NCI-H187 treated with DMSO at 0.1 percent for 48 hours (cell line): ENCODE data around the gene ZNF629.
"Not testable (repeated sequence)": the region's sequence is repeated elsewhere in the genome, so short reads cannot be mapped to it uniquely, and the experiment has no call there.

Experiments used
- DNase-seq: peaks from one replicate; lab custom pipeline; 2025; lab: John Stamatoyannopoulos, UW

The ZNF629 gene

DNA sequence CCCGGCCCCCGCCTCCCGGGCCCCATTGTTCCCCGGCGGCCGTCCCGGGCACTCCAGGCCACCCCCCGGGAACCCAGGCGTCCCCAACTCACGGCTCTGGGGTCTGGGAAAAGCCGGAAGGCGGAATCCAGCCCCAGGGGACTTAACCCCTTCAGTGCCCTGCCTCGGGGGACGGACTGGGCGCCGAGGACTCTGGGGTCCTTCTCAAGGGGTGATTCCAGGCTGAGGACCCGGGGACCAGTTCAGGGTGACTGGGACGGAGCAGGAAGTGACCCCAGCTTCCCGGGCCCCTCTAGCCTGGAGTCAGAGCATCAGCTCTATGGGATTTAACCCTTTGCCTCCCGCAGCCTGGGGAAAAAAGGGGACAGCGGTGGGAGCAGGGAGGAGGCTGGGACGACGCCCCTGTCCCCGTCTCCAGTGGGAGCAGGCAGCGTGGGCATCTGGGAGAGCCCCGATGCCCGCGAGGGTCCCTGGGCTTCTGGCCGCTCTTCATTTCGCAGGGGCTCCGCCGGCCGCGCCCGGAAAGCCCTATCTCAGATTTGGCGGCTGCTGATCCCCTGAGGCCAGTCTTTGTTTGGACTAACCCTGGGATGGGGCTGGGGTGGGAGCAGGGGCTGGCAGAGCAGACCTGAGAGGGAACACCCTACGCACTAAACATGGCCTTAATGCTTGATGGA is at the start of gene ZNF629:
Gene ZNF629, minus strand, starts transcription at position 270 of the 677 bp plus-strand sequence. CDS start 2,723 bp downstream, outside the sequence.
- DNase-seq = no peak

DNA sequence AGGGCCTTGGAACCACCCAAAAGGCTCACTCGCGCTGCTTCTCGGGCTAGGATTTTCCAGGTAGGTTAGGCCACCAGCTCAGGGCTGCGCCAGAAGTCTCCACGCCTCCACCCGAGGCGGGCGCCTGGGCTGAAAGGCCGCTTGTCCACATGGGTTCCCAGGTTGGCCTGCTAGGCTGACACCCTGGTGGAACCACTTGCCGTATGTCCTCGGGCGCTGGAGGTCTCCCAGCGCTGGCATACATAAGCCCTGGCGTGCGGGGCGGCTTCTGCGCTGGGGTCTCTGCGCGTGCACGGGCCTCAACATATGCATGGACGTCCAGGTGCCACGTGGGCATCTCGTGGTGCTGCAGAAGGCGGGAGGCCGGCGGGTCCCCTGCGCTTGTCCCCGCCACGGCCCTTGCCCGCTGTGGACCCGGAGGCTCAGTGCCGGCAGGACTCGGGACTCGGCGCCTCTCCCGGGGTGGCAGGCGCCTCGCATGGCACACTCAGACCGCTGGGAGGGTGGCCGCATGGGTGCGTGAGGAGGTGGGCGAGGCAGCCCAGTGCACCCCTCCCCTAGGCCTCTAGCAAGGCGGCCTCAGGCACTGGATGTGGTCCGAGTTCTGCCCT is 47.2 kb upstream of the ZNF629 start:
- no peak for DNase-seq

DNA sequence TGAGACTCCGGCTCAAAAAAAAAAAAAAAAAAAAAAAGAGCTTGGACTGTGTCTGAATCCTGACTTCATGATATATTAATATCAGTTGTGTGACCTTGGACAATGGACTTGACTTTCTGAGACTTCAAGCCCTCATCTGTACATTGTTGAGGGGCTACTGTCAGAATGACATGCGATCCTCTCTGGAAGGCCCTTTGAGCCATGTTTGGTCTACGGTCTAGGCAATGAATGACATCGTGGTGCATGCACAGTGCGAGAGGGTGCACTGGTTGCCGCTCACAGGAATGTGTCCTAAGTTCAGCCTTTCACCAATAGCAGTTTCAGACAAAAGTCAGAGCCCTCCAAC is 43.0 kb upstream of the ZNF629 start:
- DNase-seq = no peak

DNA sequence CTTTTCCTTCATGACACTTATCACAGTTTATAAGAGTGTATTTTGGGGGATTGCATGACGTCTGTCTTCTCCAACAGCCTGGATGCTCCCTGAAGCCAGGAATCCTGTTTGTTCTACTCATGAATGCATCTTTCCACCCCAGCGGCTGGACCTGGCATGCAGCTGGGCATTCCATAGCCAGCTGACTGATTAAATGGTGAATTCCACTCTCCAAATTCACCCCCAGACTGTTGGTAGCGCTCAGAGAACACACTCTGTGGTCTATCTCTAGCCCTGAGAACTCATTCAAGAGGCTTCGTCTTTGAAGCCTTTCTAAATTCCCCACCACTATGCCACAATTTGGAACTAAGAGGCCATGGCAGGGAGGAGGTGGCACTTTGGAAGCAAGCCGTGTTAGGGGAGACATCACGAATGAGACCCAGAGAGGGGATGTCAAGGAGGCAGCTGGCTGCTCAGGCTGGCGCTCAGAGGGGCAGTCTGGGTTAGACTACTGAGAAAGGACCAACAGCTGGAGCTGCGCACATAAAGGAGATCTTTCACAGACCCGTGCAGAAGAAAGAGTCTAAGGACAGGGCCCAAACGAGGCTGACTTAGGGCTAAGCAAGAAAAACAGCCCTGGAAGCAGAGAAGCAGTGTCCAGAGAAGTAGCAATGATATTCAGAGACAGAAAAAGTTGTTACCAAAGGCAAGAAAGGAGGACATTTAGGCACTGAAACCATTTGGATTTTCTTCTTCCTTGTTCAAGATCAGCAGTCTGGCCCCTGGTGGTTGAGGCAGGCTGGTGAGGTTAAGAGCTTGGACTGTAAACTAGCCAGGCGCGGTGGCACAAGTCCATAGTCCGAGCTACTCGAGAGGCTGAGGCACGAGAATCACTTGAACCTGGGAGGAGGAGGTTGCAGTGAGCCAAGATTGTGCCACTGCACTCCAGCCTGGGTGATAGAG is 42.4 kb upstream of the ZNF629 start:
- DNase-seq = no peak

DNA sequence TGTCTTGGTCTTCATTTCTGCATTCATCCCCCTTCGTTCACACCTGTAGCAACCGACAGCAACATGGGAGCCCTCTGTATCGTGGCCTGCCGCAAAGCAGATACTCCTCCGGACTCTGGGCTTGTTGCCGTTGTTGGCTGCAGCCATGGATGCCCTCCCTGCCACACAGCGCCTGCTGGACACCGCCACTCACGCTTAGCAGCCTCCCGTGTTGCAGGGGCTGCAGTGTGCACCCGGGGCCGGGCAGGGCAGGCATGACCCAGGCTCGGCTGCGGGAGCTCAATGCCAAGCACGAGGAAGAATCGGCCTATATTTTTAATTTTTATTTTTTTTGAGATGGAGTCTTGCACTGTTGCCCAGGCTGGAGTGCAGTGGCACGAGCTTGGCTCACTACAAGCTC is 34.9 kb upstream of the ZNF629 start:
- DNase-seq = no peak

DNA sequence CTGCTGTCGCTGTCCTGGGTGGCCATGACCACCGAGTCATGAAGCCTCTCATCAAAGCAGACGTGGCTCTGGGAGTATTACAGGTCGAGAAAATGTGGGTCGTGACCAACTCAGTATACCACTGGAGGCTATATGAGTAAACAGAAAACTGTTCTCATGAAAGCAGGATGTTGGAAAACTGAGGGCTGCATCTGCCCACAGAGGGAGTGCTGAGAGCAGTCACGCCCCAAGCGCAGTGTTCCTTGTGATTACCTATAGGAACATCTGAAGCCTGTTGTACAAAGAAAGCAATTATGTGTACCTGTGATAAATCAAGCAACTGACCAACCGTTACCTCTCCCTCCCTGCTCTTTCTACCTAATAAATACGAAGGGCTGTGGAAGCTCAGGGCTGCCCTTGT is 34.4 kb upstream of the ZNF629 start:
- not testable (repeated sequence) for DNase-seq

DNA sequence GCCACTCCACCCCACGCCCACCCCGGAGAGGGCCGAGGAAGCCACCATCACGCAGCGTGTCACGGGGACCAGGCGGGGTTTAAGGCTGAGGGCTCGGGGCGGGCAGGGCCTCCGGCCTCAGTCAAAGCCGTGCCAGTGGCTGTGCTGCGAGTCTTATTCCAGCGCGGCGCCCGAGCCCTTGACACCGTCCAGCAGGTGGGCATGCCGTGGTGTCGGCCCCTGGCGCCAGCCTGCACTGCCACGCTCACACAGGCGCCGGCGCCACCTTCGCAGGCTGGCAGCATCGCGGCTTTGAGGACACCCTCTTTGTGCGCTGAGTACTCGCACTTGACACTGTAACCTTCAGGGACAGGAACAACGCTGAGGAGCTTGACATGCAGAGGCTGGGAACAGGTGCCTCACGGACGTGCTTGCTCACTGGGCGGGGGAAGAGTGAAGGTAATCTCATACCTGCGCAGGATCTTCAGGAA is 34.0 kb upstream of the ZNF629 start:
- no peak for DNase-seq

DNA sequence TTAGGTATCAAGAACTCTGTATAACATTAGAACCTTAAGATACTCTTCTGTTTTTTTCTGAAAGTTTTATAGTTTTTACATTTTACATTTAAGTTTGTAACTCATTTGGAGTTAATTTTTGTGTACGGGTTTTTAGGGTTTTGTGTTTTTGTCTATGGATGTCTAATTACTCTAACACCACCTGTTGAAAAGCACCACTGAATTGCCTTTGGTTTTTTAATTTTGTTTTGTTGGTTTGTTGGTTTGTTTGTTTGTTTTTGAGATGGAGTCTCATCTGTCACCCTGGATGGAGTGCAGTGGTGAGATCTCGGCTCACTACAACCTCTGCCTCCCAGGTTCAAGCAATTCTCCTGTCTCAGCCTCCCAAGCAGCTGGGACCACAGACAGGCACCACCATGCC is 29.8 kb upstream of the ZNF629 start:
- DNase-seq = no peak

DNA sequence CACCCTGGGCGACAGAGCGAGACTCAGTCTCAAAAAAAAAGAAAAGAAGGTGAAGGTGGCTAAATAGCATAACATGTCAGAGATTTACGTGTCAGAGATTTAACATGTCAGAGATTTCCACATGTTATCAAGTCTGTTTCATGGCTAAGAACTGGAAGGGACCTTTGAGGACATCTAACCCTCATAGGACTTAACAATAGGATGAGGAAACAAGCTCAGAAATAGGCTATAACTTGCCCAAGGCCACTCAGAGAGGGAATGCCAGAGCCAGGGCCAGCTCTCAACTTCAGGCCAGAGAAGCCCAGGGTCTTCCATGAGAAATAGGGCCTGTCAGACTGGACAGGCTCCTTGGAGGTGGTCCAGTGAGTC is 26.8 kb upstream of the ZNF629 start:
- DNase-seq = no peak

DNA sequence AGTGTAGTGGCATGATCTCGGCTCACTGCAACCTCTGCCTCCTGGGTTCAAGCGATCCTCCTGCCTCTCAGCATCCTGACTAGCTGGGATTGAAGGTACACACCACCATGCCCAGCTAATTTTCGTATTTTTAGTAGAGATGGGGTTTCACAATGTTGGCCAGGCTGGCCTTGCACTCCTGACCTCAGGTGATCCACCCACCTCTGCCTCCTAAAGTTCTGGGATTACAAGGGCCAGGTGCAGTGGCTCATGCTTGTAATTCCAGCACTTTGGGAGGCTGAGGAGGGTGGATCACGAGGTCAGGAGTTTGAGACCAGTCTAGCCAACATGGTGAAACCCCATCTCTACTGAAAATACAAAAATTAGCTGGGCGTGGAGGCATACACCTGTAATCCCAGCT is 22.7 kb upstream of the ZNF629 start:
- DNase-seq = not testable (repeated sequence)

DNA sequence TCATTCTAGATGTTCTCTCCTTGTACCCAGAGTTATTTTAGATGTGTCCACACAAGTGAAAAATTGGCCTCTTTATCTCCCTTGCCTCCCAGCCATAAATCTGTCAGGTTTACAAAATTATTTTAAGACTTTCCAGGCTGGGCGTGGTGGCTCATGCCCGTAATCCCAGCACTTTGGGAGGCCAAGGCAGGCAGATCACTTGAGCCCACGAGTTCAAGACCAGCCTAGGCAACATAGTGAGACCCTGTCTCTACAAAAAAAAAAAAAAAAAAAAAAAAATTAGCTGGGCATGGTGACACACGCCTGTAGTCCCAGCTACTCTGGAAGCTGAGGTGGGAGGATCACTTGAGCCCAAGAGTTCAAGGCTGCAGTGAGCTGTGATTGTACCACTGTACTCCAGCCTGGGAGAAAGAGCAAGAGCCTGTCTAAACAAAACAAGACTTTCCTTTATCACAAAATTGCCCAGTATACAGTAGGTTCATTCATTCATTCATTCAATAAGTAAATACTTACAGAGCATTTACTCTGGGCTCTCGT is 22.0 kb upstream of the ZNF629 start:
- DNase-seq = not testable (repeated sequence)

DNA sequence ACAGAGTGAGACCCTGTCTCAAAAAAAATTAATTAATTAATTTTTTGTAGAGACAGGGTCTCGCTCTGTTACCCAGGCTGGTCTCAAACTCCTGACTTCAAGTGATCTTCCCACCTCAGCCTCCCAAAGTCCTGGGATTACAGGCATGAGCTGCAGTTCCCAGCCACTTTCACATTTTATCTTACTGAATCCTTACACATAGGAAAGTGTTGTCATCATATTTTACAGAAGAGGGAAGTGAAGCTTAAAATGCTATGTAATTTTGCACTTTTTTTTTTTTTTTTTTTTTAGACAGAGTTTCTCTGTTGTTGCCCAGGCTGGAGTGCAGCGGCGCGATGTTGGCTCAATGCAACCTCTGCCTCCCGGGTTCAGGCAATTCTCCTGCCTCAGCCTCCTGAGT is 21.1 kb upstream of the ZNF629 start:
- no peak for DNase-seq

DNA sequence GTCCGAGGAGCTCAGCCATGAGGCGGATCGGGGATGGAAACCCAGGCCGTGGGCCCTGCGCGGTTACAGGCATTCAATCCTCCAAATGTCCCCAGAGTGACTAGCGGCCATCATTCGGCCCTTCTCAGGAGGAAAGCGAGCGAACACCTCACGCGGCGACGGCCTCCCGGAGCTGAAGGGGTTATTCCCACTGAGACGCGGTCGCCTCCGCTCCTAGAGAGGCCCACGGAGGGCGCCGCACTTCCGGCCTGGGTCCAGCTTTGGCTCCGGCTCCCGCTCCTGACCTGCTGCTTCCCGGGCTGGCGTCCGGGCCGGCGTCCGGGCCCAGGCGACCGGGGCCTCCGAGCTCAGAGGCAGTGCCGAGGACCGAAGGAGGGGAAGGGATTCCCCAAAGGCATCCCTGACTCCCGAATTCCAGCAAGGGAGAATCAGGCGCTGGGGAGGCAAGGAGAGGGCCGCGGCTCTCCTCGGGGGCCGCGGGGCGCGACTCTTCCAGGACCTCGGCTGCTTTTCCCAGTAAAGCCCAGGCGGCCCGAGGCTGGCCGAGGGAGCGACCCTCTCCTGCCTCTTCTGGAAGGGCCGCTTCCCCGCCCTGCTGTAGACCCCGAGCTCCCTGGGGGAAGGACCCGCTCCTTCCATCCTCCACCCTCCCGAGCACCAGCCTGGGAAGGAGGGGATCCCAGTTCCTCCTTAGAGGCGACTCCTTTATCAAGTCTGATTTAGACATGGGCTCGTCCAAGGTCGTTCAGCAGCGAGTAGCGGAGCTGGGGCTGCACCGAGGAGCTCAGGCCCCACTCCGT is 18.6 kb upstream of the ZNF629 start:
- no peak for DNase-seq

DNA sequence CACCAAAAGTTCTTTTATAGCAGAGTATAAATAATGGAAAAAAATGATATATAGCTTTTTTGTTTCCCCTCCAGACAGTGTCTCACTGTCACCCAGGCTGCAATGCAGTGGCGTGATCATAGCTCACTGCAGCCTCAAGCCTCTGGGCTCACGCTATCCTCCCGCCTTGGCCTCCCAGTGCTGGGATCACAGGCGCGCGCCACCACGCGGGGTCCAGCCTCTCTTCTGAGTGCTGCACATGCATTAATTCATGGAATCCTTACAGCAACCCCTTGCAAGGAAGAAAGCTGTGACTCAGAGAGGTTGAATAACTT is 18.0 kb upstream of the ZNF629 start:
- DNase-seq = no peak

DNA sequence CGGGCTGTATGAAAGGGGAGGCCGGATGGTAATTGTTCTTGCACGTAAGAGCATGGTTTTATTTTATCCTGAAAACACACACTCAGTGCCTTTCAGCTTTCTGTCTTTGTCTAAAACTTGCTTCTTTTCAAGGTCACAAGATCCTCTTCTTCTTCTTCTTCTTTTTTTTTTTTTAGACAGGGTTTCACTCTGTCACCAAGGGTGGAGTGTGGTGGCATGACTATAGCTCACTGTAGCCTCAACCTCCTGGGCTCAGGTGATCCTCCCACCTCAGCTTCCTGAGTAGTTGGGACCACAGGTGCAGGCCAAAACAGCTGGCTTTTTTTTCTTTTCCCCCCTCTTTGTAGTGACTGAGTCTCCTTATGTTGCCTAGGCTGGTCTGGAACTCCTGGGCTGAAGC is 15.9 kb upstream of the ZNF629 start:
- DNase-seq = no peak

DNA sequence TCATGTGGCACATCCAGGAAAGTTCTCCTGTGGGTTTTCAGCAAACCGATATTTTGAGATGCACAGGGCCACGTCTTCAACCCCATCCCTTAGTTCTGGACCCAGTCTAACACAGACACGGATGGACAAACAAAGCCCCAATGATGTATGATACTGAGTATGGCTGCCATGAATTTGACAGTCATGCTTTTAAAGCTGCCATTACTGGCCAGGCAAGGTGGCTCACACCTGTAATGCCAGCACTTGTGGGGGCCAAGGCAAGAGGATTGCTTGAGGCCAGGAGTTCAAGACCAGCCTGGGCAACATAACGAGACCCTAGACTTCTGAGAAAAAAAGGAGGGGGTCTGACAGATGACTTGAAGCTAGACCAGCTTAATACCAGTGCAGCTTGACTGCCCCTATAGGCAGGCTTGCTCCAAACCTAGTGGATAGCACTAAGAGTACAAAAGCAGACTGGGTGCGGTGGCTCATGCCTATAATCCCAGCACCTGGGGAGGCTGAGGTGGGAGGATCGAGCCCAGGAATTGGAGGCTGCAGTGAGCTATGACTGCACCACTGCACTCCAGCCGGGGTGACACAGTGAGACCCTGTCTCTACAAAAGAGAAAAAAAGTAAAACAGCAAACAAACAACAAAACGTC is 10.8 kb upstream of the ZNF629 start:
- DNase-seq = no peak

DNA sequence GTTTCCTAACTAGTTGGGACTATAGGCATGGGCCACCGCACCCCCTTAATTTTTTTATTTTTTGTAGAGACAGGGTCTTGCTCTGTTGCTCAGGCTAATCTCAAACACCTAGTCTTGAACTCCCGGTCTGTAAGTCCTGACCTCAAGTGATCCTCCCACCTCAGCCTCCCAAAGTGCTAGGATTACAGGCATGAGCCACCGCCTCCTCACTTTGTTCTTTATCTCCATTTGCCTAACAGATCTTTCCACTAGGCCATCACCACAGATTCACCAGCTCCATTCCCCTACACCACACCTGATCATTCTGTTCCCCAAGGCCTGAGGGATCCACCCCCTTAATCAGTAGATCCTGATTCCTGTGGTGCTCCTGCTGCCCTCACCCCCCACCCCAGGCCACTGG is 7.6 kb upstream of the ZNF629 start:
- DNase-seq = no peak

DNA sequence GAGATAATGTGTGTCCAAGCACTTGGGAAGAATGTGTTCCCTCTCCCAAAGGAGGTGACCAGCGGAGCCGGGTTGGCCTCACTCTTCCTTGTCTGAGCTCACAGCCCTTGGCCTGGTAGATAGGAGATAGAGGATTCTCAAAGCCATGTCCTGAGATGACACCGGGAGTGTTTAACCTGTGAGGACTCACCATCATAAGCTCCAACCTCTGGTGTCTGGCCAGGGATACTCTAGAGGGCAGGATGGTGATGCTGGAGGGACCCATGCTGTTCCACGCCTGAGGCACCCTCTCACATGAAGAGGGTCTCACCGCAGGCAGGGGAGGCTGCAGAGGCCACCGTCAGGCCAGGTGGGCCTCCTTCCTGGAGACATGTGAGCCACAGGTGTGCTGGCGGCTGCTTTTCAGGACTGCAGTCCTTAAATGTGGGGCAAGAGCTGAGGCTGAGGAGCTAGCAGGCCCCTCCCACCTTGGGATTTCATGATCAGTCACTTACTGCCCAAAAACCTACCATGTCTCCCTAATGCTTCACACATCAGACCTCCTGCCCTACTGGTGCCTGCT is 6.6 kb upstream of the ZNF629 start:
- no peak for DNase-seq

DNA sequence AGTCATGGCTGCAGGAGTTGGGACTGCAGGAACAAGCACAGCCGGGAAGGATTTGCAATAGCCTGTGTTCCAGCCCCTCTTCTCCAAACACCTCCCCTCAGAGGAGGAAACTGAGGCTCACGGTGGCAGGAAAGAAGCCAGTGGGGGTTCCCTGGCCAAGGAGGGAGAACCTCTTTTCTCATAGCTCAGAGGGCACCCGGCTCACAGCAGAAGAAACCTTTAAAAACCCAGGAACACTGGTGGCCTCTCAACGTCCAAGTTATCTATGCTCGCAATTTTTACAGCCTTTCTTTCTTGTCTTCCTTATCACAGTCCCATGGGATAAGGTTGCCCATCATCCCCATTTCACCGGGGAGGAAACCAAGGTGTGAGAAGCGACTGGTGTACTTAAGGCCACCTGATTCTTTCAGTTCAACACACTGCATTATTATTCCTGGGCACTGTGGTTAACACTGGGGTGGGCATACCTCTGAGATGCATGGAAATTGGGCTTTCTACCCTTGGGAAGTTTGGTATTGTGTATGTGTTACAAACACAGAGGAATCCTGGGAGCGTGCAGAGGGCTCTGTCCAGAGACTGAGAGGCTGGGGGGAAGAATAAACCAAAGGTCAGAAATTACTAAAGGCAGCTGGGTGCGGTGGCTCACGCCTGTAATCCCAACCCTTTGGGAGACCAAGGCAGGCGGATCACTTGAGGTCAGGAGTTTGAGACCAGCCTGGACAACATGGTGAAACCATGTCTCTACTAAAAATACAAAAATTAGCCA is 791 bp upstream of the ZNF629 start:
- DNase-seq = no peak
